ENCODE results near the gene SERGEF. TPM values are rescaled to one million over a fixed set of nuclear protein-coding genes. Genes with fewer than 3 reads are reported as not detected.

The SERGEF gene
- total and polyA plus RNA-seq, 2 of the 4 experiments (the other 2 are of a cell fraction) = 12.2 to 18.1 TPM

DNA sequence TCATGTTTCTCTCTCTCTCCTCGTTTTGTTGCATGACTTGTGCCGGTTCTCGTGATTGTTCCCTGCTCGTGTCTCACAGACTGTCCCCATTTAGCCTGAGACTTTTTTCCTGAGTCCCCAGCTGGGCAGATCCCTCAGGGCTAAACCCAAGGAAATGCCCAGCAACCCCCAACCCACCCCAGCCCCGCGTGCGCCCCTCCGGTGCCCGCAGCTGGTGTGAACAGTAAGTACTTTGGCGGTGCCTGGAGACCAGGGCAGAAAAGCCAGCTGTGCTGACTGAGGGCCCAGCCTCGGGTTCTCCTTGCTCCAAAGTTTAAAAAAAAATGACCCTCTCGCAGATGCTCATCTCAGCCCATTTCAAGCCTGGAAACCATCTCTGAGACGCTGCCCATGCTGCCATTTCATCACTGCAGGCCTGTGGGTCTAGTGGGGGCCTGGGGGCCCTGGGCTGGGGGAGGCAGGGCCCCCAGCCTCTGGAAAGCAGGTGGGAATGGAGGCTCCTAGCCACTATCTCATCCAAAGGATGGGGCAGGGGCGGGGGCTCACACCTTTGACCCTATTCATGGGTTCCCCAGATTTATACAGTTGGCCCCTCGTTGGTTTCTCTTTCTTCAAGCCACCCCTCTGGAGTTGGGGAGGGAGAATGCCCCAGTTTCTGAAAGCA, 236.5 kb downstream of the SERGEF start:
- DNase-seq = no peak
- intact Hi-C loops (cut with micrococcal nuclease) = no loop called here

More for the DNA sequence above, 236.5 kb downstream of the SERGEF start:
- no peaks in the 10 kb centered on the region for H3K9me3 ChIP-seq (ENCODE audit: control insufficient read depth, insufficient read depth, low read length)
- no peak overlapping the region for H3K23ac ChIP-seq (ENCODE audit: low read depth, low read length)
- no peak overlapping the region for H3K14ac ChIP-seq (replicated peaks; ENCODE audit: low read depth, low read length)
- H2BK20ac ChIP-seq (ENCODE audit: low read depth, low read length) = no peak overlapping the region
- no peak overlapping the region for H2AK9ac ChIP-seq (replicated peaks; ENCODE audit: low read depth, low read length, poor library complexity)
- H3K4ac ChIP-seq (ENCODE audit: low read depth, low read length) = no peak overlapping the region
- no peak for TF ChIP-seq NFE2L2 (IDR thresholded peaks at IDR 0.05; ENCODE audit: low read depth, low read length)
- no peak for TF ChIP-seq FOS (IDR thresholded peaks at IDR 0.05; ENCODE audit: low read depth, low read length)
- TF ChIP-seq RFX5 (IDR thresholded peaks at IDR 0.05; ENCODE audit: low read depth, low read length) = no peak
- TF ChIP-seq MXI1 (IDR thresholded peaks at IDR 0.05; ENCODE audit: borderline replicate concordance, low read depth, low read length) = no peak
- no peak for TF ChIP-seq BHLHE40 (IDR thresholded peaks at IDR 0.05; ENCODE audit: low read depth, low read length)
- no peak for TF ChIP-seq MAZ (IDR thresholded peaks at IDR 0.05; ENCODE audit: borderline replicate concordance, low read depth, low read length)
- TF ChIP-seq USF2 (IDR thresholded peaks at IDR 0.05; ENCODE audit: low read depth, low read length) = no peak
- TF ChIP-seq ELK1 (IDR thresholded peaks at IDR 0.05; ENCODE audit: borderline replicate concordance, low read depth, low read length) = no peak
- no peak for TF ChIP-seq CEBPB (IDR thresholded peaks at IDR 0.05; ENCODE audit: low read depth, low read length)
- TF ChIP-seq CHD1 (IDR thresholded peaks at IDR 0.05; ENCODE audit: low read depth, low read length) = no peak
- TF ChIP-seq CTCF (conservative IDR thresholded peaks at IDR 0.05; ENCODE audit: low read depth, low read length) = no peak
- TF ChIP-seq RAD21 (IDR thresholded peaks at IDR 0.05; ENCODE audit: low read length) = no peak
- no peak overlapping the region for H3K56ac ChIP-seq (ENCODE audit: extremely low read depth, insufficient read depth, low read length)
- no peak overlapping the region for H2BK120ac ChIP-seq (ENCODE audit: low read depth, low read length)
- no peak overlapping the region for H2AK5ac ChIP-seq (ENCODE audit: low read depth, low read length)
- no TSS peak for BruUV-seq (replicated peaks)
- H3K9ac ChIP-seq (ENCODE audit: low read depth, low read length) = no peak overlapping the region
- no peaks in the 10 kb centered on the region for H3K9me1 ChIP-seq (ENCODE audit: insufficient read depth, low read length)
- POLR2A ChIA-PET (ENCODE audit: unreplicated experiment) = no interaction called here
- dilution Hi-C loops (cut with HindIII; ENCODE audit: low sequenced_read_pairs, unreplicated experiment) (no loop called here), in situ Hi-C loops (cut with MboI; ENCODE audit: low sequenced_read_pairs) (no loop called here)
- H4K8ac ChIP-seq (ENCODE audit: low read depth in 2 of 2, low read length in 2 of 2) = no peak overlapping the region
- no peak overlapping the region for H2BK5ac ChIP-seq (ENCODE audit: low read depth, low read length, poor library complexity, severe bottlenecking)
- no peak overlapping the region for H2AFZ ChIP-seq (replicated peaks; ENCODE audit: low read length, poor library complexity)
- no peaks in the 10 kb centered on the region for H3K79me1 ChIP-seq (ENCODE audit: low read depth in 1 of 2, low read length in 2 of 2)
- no peak overlapping the region for H3K18ac ChIP-seq (ENCODE audit: low read depth, low read length)
- no peaks in the 10 kb centered on the region for H3K4me1 ChIP-seq (ENCODE audit: control insufficient read depth, insufficient read depth, low read length)
- H4K91ac ChIP-seq (ENCODE audit: insufficient read depth, low read depth, low read length) = no peak overlapping the region
- WGBS, 2 experiments (ENCODE audit: extremely low coverage in 2 of 2, insufficient read length in 1 of 2) = 90% methylated on average over 4 of the region's 15 CpGs; no CpG with 5 or more reads in 1 of the 2 experiments
- no peaks in the 10 kb centered on the region for H3K36me3 ChIP-seq (ENCODE audit: control insufficient read depth, insufficient read depth, low read length)
- no peak overlapping the region for H2BK15ac ChIP-seq (ENCODE audit: low read depth, low read length)
- no peak overlapping the region for H3K27ac ChIP-seq (ENCODE audit: insufficient read depth, low read length)
- no peaks in the 10 kb centered on the region; the same call in 1 of the 2 replicates for H3K27me3 ChIP-seq (ENCODE audit: control insufficient read depth, insufficient read depth, low read length)
- CTCF ChIA-PET = no interaction called here
- H3K4me2 ChIP-seq (ENCODE audit: low read depth, low read length) = no peak overlapping the region
- no peaks in the 10 kb centered on the region for H4K20me1 ChIP-seq (ENCODE audit: insufficient read depth, low read length)
- no peak for ATAC-seq (ENCODE audit: low read depth)
- H3K4me3 ChIP-seq (ENCODE audit: insufficient read depth, low read depth, low read length) = no peak overlapping the region
- no peak overlapping the region for H4K5ac ChIP-seq (ENCODE audit: low read depth, low read length)

All from IMR-90 (cell line).